ENCODE results near the gene KDM4B. TPM values are rescaled to one million over a fixed set of nuclear protein-coding genes. Genes with fewer than 3 reads are reported as not detected.
A peak's percentile ranks its signal among the peaks of the same experiment; 100 is the strongest.

Gene KDM4B
- total RNA-seq, 1 experiment from 2014 or later = 43.7 TPM

GRCh38 chr19:5153601-5154128 lies 184.8 kb downstream of the KDM4B start:
- H4K91ac ChIP-seq (ENCODE audit: insufficient read length, low read depth, low read length) = no peak overlapping the region
- no peak overlapping the region; the same call in 1 of the 2 replicates for H3K14ac ChIP-seq (ENCODE audit: insufficient read depth, low read length)
- H2BK120ac ChIP-seq (ENCODE audit: low read depth, low read length, poor library complexity, severe bottlenecking) = no peak overlapping the region
- no peak overlapping the region for H2AK5ac ChIP-seq (ENCODE audit: insufficient read length, low read length)
- H3K27me3 Mint-ChIP-seq (ENCODE audit: low read depth) = peaks cover 4% of the 10 kb centered on the region; the same call in 1 of the 2 replicates
- H2BK5ac ChIP-seq (ENCODE audit: insufficient read length, low read length) = no peak overlapping the region
- H4K20me1 ChIP-seq (ENCODE audit: control insufficient read depth, insufficient read depth, insufficient read length) = no peaks in the 10 kb centered on the region
- H3K23me2 ChIP-seq (ENCODE audit: insufficient read length, low read depth, low read length, poor library complexity, severe bottlenecking) = no peaks in the 10 kb centered on the region
- no peak overlapping the region for H2BK12ac ChIP-seq (ENCODE audit: insufficient read length, low read depth, low read length)
- H3K79me1 ChIP-seq (ENCODE audit: insufficient read depth, low read depth, low read length, poor library complexity, severe bottlenecking) = no peaks in the 10 kb centered on the region
- TF ChIP-seq, protein P1, sequence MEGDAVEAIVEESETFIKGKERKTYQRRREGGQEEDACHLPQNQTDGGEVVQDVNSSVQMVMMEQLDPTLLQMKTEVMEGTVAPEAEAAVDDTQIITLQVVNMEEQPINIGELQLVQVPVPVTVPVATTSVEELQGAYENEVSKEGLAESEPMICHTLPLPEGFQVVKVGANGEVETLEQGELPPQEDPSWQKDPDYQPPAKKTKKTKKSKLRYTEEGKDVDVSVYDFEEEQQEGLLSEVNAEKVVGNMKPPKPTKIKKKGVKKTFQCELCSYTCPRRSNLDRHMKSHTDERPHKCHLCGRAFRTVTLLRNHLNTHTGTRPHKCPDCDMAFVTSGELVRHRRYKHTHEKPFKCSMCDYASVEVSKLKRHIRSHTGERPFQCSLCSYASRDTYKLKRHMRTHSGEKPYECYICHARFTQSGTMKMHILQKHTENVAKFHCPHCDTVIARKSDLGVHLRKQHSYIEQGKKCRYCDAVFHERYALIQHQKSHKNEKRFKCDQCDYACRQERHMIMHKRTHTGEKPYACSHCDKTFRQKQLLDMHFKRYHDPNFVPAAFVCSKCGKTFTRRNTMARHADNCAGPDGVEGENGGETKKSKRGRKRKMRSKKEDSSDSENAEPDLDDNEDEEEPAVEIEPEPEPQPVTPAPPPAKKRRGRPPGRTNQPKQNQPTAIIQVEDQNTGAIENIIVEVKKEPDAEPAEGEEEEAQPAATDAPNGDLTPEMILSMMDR (conservative IDR thresholded peaks at IDR 0.05) = no peak
- H3K18ac ChIP-seq (ENCODE audit: insufficient read length, low read depth, low read length) = no peak overlapping the region
- no peak overlapping the region for H2AFZ ChIP-seq (ENCODE audit: low read length)
- no peak for DNase-seq
- no peak overlapping the region for H4K8ac ChIP-seq (replicated peaks; ENCODE audit: insufficient read length, low read depth, low read length)
- peak overlapping the region in 1 of 3 experiments; percentile 88; a peak in 2 of 7 replicates for H3K27ac Mint-ChIP-seq
- H3K4me1 ChIP-seq (ENCODE audit: insufficient read depth, low read length) = no peaks in the 10 kb centered on the region
- H3K9me3 Mint-ChIP-seq = peaks cover 8 to 12% of the 10 kb centered on the region in 2 experiments
- no peak overlapping the region for H3K4me2 ChIP-seq (ENCODE audit: insufficient read depth, insufficient read length, low read length)
- no peaks in the 10 kb centered on the region for H3K9me3 ChIP-seq (ENCODE audit: control insufficient read depth, low read depth, low read length)
- H3K4ac ChIP-seq (ENCODE audit: low read depth, low read length) = no peak overlapping the region
- H3K56ac ChIP-seq (ENCODE audit: insufficient read length, low read depth, low read length) = no peak overlapping the region
- no peak overlapping the region for H4K5ac ChIP-seq (ENCODE audit: insufficient read length, low read depth, low read length)
- peaks cover 4 to 21% (median 10%) of the 10 kb centered on the region in 3 experiments for H3K36me3 Mint-ChIP-seq (ENCODE audit: insufficient read depth in 1 of 3, low read depth in 3 of 3)
- H3K4me3 Mint-ChIP-seq = no peak overlapping the region
- H3T11ph ChIP-seq (ENCODE audit: low read length) = no peak overlapping the region
- H3K27ac ChIP-seq (ENCODE audit: insufficient read length, low read depth, low read length) = no peak overlapping the region
- H3K79me2 ChIP-seq (ENCODE audit: insufficient read depth, low read length) = no peaks in the 10 kb centered on the region
- no peak overlapping the region for H3K9ac ChIP-seq (ENCODE audit: extremely low read depth, insufficient read length, low read length)
- no peaks in the 10 kb centered on the region for H3K27me3 ChIP-seq (ENCODE audit: insufficient read depth, low read length)
- no peak overlapping the region for H2BK15ac ChIP-seq (ENCODE audit: low read depth, low read length)
- H3K23ac ChIP-seq (ENCODE audit: insufficient read length, low read depth, low read length) = no peak overlapping the region
- WGBS (ENCODE audit: extremely low coverage, insufficient read length, low lambda C conversion rate) = no CpG with 5 or more reads among the region's 14 CpGs
- H2BK20ac ChIP-seq (ENCODE audit: low read depth, low read length, poor library complexity, severe bottlenecking) = no peak overlapping the region
- peaks cover 8 to 50% of the 10 kb centered on the region in 2 experiments for H3K4me1 Mint-ChIP-seq
